Activated effector memory CD4-positive, alpha-beta T cell treated with Interleukin-2 at 50 U/mL for 16 hours (primary cell): ENCODE data around the gene ANO2.

Experiments
- DNase-seq: peaks from one replicate; pipeline ENCODE4 v3.0.0-alpha.2; 2020

ANO2 gene

DNA sequence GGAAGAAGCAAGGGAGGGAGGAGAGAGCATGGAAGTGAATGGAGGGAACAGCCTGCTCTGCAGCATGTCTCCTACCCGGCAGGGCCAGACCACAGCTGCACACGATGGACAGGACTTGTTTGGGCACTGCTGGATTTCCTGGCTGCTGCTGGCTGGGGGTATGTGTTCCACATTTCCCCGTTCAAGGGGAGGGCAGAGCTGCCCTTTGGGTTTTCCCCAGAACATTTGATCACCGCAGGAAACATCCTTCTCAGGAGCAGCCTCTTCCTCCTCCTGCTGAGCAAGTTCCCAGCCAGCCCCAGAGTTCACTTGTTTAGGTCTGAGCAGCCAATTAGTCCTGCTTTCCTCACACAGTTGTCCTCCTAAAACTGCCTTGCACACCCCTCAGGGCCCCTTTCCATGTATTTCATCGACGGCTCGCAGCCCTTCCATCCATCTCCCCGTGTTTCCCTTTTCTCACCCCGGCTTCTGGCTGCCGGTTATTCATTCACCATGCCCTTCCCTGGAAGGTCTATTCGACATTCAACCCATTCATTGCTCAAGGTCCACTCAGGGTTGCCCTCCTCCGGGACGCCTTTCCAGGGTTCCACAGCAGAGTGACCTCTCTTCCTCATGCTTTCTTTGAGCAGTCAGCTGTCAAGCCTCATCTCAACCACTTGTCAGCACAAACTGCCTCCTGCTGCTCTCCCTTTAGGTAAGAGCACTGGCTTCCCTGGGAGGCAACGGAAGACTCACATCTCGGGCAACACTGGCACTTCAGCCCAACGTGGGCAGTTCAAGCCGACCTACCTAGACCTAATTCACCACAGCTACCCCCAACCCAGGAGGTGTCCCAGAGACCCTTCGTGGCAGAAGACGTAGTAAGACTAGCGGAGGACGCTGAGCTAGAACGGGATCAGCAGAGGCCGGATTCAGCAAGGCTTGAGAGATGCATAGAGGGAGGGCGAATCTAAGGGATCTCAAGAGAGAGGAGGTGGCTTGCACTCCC lies 20.1 kb upstream of the ANO2 start:
- DNase-seq: no peak

DNA sequence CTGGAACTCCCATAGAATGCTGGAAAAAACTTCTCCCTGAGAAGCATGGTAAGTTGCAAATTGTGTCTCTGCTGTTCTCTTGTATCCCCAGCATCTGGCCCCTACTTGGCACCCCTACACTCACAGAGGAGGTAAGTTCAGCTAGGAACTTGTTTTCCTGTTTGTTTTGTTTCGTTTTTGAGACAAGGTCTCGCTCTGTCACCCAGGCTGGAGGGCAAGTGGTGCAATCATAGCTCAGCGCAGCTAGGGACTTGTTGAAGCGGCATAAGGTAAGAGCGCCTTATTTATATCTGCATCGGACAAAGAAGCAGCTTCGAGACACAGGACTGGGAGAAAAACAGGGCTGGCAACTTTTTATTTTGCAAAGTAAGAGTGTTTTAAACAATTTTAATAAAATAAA lies 18.5 kb upstream of the ANO2 start:
- no peak for DNase-seq

- no peak for DNase-seq
Measured at GRCh38 chr12:5960783-5961182, 15.7 kb upstream of the ANO2 start.

DNA sequence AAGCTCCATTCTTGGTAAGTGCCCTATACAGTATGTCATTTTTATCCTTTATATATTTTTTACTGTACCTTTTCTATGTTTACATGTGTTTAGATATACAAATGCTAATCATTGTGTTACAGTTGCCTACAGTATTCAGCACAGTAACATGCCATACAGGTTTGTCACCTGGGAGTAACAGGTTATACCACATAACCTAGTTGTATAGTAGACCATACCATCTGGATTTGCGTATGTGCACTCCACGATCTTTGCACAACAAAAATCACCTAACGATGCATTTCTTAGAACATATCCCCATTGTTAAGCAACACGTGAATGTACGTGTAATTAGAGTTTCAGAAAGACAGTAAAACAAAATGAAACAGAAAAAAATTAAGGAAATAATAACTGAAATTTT lies 11.9 kb upstream of the ANO2 start:
- DNase-seq: no peak

- DNase-seq: no peak
Measured at GRCh38 chr12:5954661-5955060, 9.6 kb upstream of the ANO2 start.

- DNase-seq: no peak
Measured at GRCh38 chr12:5953835-5954586, 9.0 kb upstream of the ANO2 start.

DNA sequence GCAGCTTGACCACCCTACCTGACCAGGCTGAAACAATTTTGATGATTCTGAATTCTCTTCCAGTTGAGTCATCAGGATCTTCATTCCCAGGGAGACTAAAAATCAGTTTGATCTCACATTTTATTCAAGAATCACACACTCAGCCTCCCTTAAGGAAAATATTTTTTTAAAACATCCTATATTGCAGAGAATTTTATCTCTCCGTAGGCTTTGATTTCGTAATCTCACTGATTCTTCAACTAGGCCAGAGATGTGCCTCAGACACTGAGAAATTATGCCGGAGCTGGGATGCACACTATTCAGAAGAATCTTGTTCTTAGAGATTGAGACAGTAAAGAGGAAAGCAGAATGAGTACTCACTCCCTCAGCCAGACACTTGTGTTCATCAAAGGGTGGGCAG lies 7.0 kb upstream of the ANO2 start:
- DNase-seq: no peak

- DNase-seq: no peak
Measured at GRCh38 chr12:5948696-5949095, 3.6 kb upstream of the ANO2 start.

GRCh38 chr12:5947006-5947405 lies 1.9 kb upstream of the ANO2 start:
- no peak for DNase-seq

GRCh38 chr12:5946388-5946787 lies 1.3 kb upstream of the ANO2 start:
- DNase-seq: no peak

- DNase-seq: no peak
Measured at GRCh38 chr12:5944688-5945070, 380 bp downstream of the ANO2 start.

GRCh38 chr12:5944053-5944452 lies 1.0 kb downstream of the ANO2 start:
- DNase-seq: no peak

DNA sequence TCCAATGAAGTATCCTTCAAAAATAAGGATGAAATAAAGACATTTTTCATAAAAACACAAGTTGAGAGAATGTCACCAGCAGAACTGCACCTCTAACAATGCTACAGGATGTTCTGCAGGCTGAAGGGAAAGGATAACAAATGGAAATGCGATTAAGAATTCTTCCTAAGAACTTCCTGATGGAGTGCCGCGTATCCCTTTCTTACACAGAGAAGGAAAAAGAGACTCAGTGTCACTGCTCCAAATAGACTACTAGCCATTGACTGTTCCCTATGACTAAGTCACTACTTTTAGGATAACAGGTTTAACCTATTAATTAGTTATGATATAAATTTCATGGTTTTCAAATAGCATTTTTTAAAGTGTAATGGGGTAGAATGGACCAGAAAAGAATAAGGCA lies 3.2 kb downstream of the ANO2 start:
- no peak for DNase-seq

DNA sequence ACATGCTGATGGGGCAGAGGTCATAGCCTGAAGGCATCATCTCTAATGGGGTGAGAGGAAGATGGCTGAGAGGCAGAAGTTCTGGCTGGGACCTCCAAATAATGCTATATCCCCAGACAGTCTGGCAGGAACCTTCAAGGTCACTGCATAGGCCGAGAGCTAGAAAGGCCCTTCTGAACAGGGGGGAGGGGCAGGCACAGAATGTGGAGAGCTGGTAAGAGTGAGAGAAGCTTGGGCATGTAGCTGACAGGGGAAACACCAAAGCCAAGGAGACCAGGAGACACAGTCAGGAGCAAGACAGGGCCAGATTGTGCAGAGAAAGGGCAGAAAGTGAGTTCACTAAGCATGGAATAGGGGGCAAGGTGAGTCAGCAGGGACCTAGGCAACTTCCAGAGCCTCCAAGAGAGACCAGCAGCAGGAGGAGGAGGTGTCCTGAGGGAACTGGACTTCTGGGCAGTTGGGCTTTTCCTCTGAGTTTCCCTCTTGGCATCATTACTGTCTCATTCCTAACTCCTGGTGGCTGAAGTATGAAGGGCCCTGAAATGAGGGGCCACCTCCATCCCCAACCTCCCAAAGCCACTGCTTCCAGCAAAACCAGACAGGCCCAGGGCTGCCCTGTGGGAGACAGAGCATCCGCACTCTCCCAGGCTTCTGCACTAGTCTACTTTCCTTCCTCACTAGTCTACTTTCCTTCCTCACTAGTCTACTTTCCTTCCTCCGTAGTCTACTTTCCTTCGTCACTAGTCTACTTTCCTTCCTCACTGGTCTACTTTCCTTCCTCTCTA lies 17.1 kb downstream of the ANO2 start:
- DNase-seq: no peak

DNA sequence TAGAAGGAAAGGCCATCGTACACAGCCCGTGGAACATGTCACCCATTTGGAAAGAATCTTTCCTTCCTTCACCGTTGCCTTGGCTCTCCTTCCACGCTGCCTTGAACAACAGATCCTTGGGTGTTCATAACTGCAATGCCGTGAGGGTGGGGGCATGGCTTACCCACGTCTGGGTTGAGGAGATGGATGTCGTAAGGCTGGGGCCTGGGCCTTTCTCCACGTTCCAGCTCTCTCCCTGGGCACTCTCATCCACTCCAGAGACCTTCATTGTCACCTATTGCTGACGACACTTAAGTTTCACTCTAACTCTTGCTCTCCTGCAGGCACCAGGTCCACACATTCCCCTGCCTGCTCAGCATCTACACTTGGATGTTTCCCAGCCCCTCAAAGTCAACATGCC lies 19.4 kb downstream of the ANO2 start:
- DNase-seq: no peak

DNA sequence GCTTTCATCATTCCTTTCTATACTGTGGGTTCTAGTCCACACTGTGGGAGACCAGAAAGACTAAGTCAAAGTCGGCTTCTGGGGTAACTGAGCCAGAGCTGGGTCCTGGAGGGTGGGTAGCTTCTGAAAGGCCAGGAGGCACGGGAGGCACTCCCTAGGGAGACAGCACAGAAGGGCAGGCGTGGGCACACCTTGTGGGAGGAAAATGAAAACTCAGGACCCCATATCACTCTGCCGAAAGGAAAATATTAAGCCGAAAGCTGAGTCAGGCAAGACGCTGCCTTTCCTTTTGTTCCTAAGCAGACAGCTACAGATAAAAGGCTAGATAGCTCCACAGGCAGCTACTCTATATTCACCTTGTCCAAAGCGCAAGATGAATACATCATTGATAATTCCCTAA lies 20.7 kb downstream of the ANO2 start:
- no peak for DNase-seq

DNA sequence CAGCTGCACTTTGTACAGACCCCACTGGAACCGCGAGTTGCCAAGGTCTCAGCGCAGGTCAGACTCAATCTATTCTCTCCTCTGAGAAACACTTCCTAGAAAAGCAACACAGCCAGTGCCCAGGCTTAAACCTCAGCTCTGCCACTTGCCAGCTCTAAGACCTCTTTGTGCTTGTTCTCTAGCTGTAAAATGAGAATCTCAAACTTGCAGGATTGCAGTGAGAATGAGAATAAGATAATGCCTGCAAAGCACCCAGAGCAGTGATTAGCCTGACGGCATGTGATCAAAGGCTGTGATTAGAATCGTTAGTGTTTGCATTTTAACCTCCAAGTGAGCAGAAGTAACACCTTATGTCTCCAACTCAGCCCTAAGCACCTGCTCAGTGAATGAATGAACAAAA lies 21.3 kb downstream of the ANO2 start:
- no peak for DNase-seq

- DNase-seq: no peak
Measured at GRCh38 chr12:5923043-5923605, 21.9 kb downstream of the ANO2 start.

GRCh38 chr12:5921966-5922899 lies 22.8 kb downstream of the ANO2 start:
- no peak for DNase-seq

DNA sequence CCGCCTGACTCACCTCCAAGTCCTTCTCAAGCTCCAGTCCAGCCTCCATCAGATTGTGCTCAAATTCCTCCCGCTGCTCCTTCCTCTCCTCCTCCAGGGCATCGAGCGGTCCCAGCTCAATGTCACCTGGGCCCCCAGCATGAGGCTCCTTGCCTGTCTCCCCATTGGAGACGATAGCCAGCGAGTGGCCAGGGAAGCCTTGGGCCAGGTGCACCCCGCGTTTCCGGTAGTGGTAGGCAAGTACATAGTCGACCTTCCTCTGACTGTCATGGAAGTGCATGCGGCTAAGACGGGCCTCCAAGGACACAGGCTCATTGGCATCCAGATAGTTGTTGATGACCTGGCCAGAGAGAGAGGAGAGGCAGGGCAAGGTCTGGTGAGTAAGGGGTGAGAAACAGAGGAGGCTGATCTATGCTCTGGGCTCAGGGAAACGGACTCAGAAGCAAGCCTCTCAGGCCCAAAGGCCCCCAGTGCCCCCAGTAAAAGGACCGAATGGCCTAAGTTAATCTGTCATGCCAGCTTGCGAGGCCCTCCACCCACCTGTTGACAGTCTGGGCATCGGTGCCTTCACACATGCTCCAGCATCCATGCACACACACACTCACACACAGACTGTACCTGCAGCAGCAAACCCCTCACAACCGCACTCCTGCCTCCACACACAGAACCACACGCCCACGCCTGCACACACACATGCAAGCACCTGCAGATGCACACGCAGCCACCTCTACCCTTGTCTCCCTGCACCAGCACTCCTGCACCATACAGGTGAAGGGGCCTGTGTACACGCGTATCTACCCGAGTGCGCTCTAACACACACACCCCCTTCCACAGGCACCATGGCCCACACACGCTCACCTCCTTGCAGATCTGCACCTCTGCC lies 23.8 kb downstream of the ANO2 start:
- DNase-seq: no peak

- DNase-seq: no peak
Measured at GRCh38 chr12:5916785-5917290, 28.2 kb downstream of the ANO2 start.
